ENCODE data around the gene GCSH. TPM values are rescaled to one million over a fixed set of nuclear protein-coding genes. Genes with fewer than 3 reads are reported as not detected.

GCSH gene
- total and polyA plus RNA-seq, 2 of the 13 experiments (the other 11 are each of a cell fraction or from before 2014, with no cell fraction given): 35.9 to 103 TPM

- TF ChIP-seq ZNF281 (CRISPR knock-in tag; IDR thresholded peaks at IDR 0.05; ENCODE audit: borderline replicate concordance): no peak
- TF ChIP-seq MTF2 (CRISPR knock-in tag; IDR thresholded peaks at IDR 0.05; ENCODE audit: borderline replicate concordance): no peak
- 0 out of 2 replicates have a peak, but pooled peaks have one; percentile 41 for TF ChIP-seq ZNF713 (CRISPR knock-in tag; IDR thresholded peaks at IDR 0.05)
- TF ChIP-seq ZFP36L1 (CRISPR knock-in tag; IDR thresholded peaks at IDR 0.05): no peak
- TF ChIP-seq AKAP8 (CRISPR knock-in tag; IDR thresholded peaks at IDR 0.05): no peak
- 0 out of 2 replicates have a peak, but pooled peaks have one; percentile 0 for TF ChIP-seq TOPORS (CRISPR knock-in tag; IDR thresholded peaks at IDR 0.05)
- TF ChIP-seq JARID2 (CRISPR knock-in tag; IDR thresholded peaks at IDR 0.05; ENCODE audit: insufficient replicate concordance): no peak
- no peak for TF ChIP-seq USF2 (IDR thresholded peaks at IDR 0.05; ENCODE audit: low read depth, low read length)
- peak; percentile 15; the same call in 1 of the 2 replicates for TF ChIP-seq USF2 (CRISPR knock-in tag; IDR thresholded peaks at IDR 0.05; ENCODE audit: borderline replicate concordance)
- TF ChIP-seq TRAFD1 (CRISPR knock-in tag; IDR thresholded peaks at IDR 0.05; ENCODE audit: borderline replicate concordance): peak; percentile 30; the same call in 1 of the 2 replicates
- peak; percentile 50; the same call in 1 of the 2 replicates for TF ChIP-seq ZNF121 (CRISPR knock-in tag; IDR thresholded peaks at IDR 0.05)
- no peak for TF ChIP-seq CCAR2 (optimal IDR thresholded peaks at IDR 0.05; ENCODE audit: low read depth, low read length)
- 0 out of 2 replicates have a peak, but pooled peaks have one; percentile 52 for TF ChIP-seq ZBTB37 (CRISPR knock-in tag; IDR thresholded peaks at IDR 0.05)
- TF ChIP-seq ZNF678 (CRISPR knock-in tag; IDR thresholded peaks at IDR 0.05): 0 out of 2 replicates have a peak, but pooled peaks have one; percentile 14
- TF ChIP-seq ZNF562 (CRISPR knock-in tag; IDR thresholded peaks at IDR 0.05; ENCODE audit: borderline replicate concordance): no peak
- TF ChIP-seq ZNF790 (CRISPR knock-in tag; IDR thresholded peaks at IDR 0.05; ENCODE audit: borderline replicate concordance): peak; percentile 77; the same call in 1 of the 2 replicates
- TF ChIP-seq ZNF629 (CRISPR knock-in tag; conservative IDR thresholded peaks at IDR 0.05): no peak
- no peak for TF ChIP-seq ATF3 (CRISPR knock-in tag; IDR thresholded peaks at IDR 0.05)
- 0 out of 2 replicates have a peak, but pooled peaks have one; percentile 3 for TF ChIP-seq SSRP1 (CRISPR knock-in tag; IDR thresholded peaks at IDR 0.05)
- TF ChIP-seq ESRRA (CRISPR knock-in tag; IDR thresholded peaks at IDR 0.05; ENCODE audit: low read depth): 0 out of 2 replicates have a peak, but pooled peaks have one; percentile 14
- 0 out of 2 replicates have a peak, but pooled peaks have one; percentile 16 for TF ChIP-seq RNF2 (conservative IDR thresholded peaks at IDR 0.05; ENCODE audit: low read depth)
- TF ChIP-seq ASH2L (IDR thresholded peaks at IDR 0.05; ENCODE audit: insufficient read length, low read depth, low read length): peak; percentile 83
Measured at GRCh38 chr16:81076566-81077075, 19.6 kb downstream of the GCSH start (continued).
